Fibroblast of the aortic adventitia (primary cell): ENCODE measurements around the gene EDC3. TPM values are rescaled to one million over a fixed set of nuclear protein-coding genes. Genes with fewer than 3 reads are reported as not detected.

Source experiments
- DNase-seq: peaks from one replicate; pipeline ENCODE4 v3.0.0-alpha.2; 2010; ENCODE audit warnings: low read depth
- H3K4me3 ChIP-seq: 2 replicates; pipeline ENCODE4 v1.5.1; 2011; ENCODE audit warnings: low read depth, mild to moderate bottlenecking, control low read depth, low read length, moderate library complexity
- total RNA-seq: library from RNA; depleted of rRNA; stranded (reverse); fragments of >200 nt; gene quantifications from 2 replicates; pipeline ENCODE4 v1.2.3, GENCODE V29; 2012; ENCODE audit warnings: low replicate concordance
- TF ChIP-seq, protein P1 (sequence below): IDR thresholded peaks from 2 replicates; pipeline ENCODE4 v1.5.1; 2011; ENCODE audit warnings: mild to moderate bottlenecking, low read length, control low read depth, inconsistent platforms; ENCODE audit not compliant: insufficient read depth

EDC3 gene
- total RNA-seq, 1 donor = 11.3 TPM

DNA sequence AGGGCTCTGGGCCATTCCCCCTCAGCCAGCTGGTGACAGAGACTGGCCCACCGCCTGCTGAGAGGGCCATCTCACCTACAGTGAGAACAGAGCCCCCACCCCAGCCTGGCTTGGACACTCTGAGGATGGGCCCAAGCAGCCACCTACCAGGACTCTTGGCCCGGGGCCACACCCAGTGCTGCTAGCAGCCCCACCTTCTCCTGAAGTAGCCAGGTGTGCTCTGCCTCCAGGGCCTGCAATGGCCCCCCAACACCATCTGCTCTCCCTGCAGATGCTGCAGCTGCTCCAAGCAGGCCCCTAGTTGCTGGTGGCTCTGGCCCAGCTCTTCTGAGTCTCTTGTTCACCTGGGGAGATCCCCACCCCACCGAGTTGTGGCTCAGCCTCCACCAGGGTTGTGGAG is 87.0 kb downstream of the EDC3 start:
- TF ChIP-seq, protein P1, sequence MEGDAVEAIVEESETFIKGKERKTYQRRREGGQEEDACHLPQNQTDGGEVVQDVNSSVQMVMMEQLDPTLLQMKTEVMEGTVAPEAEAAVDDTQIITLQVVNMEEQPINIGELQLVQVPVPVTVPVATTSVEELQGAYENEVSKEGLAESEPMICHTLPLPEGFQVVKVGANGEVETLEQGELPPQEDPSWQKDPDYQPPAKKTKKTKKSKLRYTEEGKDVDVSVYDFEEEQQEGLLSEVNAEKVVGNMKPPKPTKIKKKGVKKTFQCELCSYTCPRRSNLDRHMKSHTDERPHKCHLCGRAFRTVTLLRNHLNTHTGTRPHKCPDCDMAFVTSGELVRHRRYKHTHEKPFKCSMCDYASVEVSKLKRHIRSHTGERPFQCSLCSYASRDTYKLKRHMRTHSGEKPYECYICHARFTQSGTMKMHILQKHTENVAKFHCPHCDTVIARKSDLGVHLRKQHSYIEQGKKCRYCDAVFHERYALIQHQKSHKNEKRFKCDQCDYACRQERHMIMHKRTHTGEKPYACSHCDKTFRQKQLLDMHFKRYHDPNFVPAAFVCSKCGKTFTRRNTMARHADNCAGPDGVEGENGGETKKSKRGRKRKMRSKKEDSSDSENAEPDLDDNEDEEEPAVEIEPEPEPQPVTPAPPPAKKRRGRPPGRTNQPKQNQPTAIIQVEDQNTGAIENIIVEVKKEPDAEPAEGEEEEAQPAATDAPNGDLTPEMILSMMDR = no peak
- DNase-seq = no peak
- H3K4me3 ChIP-seq = no peak overlapping the region

DNA sequence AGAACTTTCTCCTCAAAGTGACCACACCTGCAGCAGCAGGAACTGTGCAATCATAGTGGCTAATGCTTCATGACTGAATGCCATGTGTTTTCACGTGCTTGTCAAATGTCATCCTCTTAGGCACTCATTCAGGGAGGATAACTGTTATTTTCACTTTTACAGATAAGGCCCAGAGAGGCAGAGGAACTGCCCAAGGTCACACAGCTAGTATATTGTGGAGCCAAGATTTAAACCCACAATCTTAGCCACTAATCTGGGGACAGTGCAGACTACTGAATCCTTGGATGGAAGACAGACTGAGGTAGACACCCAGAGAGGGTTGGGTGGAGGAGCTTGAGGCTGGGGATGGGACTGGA is 90.1 kb downstream of the EDC3 start:
- DNase-seq = no peak
- TF ChIP-seq, protein P1 = no peak
- no peak overlapping the region for H3K4me3 ChIP-seq

DNA sequence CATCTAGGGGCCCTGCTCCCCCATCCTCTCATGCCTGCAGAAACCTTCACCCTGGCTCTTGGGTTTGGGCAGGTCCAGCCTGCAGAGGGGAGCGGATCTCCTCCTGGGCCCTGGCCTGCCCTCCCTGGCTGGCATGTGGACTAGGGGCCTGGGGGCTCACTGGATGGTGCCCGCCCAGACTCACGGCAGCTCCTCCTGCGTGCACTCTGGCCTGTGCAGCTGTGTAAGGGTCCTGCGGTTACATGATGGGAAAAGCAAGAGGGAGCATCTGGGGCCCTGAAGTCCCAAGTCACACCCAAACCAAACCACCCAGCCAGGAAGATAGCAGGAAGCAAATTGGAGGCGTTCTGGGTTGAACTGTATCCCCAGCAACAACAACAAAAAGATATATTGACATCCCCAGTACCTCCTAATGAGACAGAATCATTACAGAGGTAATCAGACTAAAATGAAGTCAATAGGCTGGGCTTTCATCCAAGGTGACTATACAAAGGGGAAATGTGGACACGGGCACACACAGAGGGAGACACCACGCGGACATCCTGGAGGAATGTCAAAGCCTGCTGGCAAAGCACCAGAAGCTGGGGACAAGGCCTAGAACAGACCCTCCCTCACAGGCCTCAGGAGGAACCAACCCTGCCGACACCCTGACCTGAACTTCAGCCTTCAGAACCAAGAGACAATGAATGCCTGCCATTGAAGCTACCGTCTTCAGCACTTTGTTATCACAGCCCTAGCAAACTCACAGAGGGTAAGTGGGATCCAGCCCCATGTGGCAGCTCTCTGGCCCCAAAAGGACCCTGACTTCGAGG is 90.6 kb downstream of the EDC3 start:
- TF ChIP-seq, protein P1 = no peak
- H3K4me3 ChIP-seq = no peak overlapping the region
- no peak for DNase-seq

GRCh38 chr15:74603789-74604705 is 91.8 kb downstream of the EDC3 start:
- DNase-seq = no peak

GRCh38 chr15:74603026-74603788 is 92.6 kb downstream of the EDC3 start:
- TF ChIP-seq, protein P1 = no peak
- no peak overlapping the region for H3K4me3 ChIP-seq
- no peak for DNase-seq

More at GRCh38 chr15:74603789-74604705, 91.8 kb downstream of the EDC3 start:
- H3K4me3 ChIP-seq = no peak overlapping the region
- TF ChIP-seq, protein P1 = no peak

DNA sequence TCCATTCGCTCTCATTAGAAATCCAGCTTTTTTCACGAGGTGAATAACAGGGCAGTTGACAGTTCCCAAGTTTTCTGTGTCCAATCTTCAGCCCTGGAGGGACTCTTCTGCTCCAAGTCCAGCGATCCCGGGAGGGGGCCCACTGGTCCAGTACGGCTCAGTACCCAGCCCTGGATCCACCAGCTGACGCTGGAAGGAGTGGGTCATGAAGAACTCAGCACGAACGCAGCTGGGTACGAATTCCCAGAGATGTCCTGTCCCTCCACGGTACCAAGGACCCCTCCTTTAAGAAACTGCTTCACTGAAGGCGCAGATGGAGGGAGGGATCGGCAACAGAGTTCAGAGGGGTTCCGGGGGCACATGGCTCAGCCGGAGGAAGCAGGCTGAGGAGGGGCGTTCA is 96.7 kb downstream of the EDC3 start:
- TF ChIP-seq, protein P1 = no peak
- peak overlapping the region; percentile 80 for H3K4me3 ChIP-seq
- no peak for DNase-seq
